Epidermal melanocyte (primary cell): ENCODE results near the gene NTRK1.

Experiments used
- DNase-seq: peaks from one replicate; pipeline ENCODE4 v3.0.0; 2011; ENCODE audit warnings: low spot score; ENCODE audit not compliant: insufficient read length

NTRK1 gene

GRCh38 chr1:156897078-156897825 lies 36.6 kb downstream of the NTRK1 start:
- no peak for DNase-seq

- DNase-seq: no peak
Observed at GRCh38 chr1:156898161-156898566, 37.5 kb downstream of the NTRK1 start.

DNA sequence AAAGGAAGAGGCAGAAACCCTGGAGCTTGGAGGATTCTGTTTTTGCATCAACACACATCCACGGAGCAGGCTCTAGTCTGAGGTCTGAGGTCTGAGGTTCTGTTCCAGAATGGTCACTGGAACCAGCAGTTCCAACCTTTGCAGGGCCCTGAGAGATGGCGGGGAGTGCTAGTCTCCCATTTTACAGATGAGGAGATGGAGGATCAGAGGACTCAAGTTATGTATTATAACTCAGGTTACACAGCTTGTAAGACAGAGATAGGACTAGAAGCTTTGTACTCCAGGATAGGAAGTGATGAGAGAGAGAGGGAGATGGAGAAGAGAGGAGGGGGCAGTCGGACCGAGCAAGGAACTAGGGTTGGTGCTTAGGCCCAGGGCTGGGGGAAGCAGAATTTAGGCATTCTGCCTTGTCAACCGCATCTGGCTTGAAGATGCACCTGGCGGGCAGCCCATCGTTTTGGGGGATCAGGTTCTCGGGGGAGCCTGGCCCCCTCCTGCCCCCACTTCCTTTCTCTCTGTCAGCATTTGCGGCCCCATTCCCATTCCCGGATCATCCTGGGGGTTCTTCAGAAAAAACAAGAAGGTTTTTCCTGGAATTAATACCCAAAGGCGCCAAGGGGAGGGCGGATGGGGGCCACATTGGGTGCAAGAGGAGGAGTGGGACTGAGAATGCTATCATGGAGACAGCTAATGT lies 38.5 kb downstream of the NTRK1 start:
- no peak for DNase-seq

GRCh38 chr1:156899956-156900718 lies 39.5 kb downstream of the NTRK1 start:
- DNase-seq: no peak

DNA sequence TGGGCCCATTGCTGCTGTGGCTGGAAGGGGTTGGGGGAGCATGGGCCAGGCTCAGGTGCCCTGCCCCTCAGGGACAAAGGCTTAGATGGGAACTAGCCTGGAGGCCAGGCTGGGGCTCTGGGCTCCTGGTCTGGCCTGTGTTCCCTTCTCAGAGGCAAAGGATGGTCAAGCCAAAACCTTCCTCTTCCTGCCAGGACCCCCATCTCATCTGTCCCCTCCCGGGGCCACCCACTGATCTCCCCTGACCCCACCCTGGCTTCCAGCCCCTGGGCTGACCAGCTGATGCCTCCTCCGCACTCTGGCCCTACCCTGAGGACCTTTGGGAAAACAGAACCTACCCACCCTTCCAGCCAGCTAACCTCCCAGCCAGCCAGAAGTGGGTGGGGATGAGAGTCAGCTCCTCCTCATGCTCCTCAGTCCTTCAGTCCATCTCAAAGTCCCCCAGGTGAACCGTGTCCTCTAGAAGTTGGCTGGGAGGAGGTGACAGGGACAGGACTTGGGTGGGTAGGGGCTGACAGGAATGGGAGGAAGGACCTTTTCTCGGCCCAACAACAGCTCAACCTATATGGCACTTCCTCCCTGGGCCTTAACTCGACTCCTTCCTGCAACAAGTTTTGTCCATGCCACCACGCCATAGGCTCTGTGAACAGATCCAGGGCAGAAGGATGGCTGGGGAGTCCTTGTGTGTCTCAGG lies 40.4 kb downstream of the NTRK1 start:
- no peak for DNase-seq

DNA sequence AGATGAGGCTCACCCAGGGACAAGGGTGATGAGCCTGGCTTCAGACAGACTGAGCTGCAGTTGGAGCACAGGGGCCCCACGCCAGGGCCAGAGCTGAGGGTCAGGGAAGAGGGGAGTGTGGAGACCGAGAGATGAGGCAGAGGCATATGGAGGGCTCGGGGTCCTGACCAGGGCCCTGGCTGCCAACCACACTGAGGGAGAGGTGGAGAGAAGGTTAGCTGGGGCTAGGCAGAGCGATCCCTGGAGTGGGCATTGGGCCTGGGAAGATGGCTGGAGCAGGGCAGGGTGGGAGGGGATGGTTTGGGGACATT lies 40.9 kb downstream of the NTRK1 start:
- DNase-seq: no peak

GRCh38 chr1:156901966-156902915 lies 41.6 kb downstream of the NTRK1 start:
- no peak for DNase-seq

DNA sequence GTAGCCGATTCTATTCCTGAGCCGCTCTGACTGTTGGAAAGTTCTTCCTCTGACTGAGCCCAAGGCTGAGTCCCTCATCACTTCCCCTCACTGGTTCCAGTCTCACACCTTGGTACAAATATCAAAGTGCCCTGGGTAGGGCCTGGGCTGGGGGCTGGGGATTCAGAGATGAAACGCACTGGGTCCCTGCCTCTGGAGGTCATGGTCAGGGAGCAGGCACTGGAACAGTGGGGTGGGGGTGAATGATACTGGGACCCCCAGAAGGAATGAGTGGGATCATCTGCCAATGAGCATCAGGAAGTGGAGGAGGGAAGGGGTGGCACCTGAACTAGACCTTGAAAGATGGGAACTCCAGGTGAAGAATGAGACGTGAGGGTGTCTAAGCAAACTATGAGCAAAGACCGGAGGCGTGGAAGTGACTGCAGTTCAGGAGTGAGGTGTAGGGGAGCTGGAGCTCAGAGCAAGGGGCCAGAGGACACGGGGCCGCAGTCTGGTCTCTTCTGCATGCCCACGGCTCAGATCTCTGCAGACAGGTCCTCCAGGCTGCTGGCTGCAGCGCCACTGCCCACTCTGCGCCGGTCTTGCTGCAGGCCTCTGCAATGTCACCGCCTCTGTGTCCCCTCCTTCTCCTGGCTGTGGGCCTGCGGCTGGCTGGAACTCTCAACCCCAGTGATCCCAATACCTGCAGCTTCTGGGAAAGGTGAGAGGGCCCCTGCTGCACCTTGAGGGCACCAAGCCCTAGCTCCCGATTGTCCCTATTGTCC lies 42.8 kb downstream of the NTRK1 start:
- DNase-seq: no peak

DNA sequence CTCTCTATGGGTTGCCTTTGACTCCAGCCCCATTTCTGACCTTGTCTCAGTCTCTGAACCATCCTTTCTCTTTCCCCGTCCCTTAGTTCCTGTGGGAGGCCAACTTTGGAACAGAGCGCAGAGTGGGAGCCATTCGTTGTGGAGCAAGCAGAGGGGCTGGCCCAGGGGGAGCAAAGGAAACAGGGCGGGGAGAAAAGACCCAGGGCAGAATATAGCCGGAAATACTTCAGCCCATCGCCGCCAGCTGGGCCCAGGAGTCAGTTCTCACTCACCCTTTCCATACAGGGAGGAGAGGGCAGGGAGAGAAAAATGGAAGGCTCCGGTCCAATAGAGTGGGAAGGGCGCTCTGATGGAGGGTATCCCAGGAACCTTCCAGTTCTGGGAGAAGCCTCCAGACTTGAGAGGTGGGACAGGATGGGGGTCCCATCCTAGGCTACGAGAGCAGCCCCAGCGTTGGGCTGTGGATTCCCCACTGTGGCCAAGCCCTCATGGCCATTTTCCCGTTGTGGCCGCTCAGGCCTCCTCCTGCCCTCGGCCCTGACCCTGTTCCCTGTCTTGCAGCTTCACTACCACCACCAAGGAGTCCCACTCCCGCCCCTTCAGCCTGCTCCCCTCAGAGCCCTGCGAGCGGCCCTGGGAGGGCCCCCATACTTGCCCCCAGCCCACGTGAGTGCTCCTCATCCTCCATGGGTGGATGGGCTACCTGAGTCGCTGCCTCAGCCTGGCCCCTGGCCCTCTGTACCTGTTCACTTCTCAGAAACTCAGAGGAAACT lies 43.7 kb downstream of the NTRK1 start:
- no peak for DNase-seq

GRCh38 chr1:156905176-156905575 lies 44.5 kb downstream of the NTRK1 start:
- DNase-seq: no peak

DNA sequence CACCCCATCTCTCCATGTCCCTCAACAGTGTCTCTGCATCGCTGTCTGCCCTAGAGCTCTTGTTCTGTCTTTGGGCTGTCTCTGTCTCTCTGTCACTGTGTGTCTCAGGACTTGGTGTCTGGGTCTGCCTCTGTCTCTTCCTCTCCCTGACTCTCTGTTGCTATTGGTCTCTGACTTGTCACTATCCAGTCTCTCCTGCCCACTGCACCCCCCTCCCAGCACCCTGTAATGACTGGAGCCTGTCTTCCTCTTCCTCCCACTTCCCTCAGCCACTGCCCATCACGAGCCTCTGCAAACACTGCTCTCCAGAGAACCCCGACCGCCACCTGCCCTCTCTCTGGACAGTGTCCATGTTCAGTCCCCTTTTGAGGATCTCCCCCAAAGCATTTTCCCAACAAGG lies 45.0 kb downstream of the NTRK1 start:
- DNase-seq: no peak

- no peak for DNase-seq
Observed at GRCh38 chr1:156906206-156906906, 45.7 kb downstream of the NTRK1 start.

GRCh38 chr1:156908541-156908940 lies 47.9 kb downstream of the NTRK1 start:
- DNase-seq: no peak

GRCh38 chr1:156908955-156909354 lies 48.3 kb downstream of the NTRK1 start:
- no peak for DNase-seq

GRCh38 chr1:156909671-156910070 lies 49.0 kb downstream of the NTRK1 start:
- no peak for DNase-seq

GRCh38 chr1:156910309-156910782 lies 49.7 kb downstream of the NTRK1 start:
- no peak for DNase-seq

DNA sequence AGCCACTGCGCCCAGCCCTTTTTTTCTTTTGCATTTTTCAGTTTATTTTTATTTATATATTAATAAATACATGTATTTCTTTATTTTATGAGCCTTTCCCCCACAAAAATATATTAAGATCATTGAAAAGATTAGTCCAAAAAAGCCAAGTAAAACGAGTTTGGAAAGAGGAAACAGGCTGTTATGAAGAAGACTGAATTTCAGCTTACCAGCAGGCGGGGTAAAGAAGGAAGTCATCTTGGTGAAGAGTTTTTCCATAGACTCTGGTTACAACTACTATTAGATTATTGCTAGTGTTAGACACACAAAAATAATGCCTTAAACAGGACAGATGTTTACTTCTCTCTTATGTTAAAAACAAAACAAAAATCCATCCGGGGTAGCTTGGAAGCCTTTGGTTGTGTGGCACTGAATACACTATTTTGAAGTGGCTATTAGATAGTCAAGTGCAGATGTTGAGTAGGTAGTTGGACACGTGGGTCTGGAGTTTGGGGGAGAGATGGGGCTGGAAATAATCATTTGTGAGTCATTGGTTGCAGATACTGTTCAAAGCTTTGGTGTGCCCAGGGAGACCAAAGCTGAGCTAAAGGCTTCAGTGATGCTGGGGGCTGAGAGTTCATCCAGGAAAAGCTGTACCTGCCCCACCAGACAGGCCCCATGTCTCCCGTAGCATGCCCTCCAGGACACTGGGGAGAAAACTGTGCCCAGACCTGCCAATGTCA lies 51.1 kb downstream of the NTRK1 start:
- no peak for DNase-seq

DNA sequence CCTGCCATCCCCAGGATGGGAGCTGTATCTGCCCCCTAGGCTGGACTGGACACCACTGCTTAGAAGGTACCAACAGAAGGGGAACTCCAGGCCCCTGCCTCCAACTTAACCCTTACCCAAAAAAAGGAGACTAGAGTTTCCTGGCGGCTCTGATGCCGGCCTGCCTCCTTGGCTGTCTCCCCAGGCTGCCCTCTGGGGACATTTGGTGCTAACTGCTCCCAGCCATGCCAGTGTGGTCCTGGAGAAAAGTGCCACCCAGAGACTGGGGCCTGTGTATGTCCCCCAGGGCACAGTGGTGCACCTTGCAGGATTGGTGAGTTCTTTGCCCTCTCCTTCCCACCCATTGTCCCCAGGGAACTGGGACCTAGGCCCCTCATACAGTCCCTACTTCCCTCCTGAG lies 51.6 kb downstream of the NTRK1 start:
- no peak for DNase-seq
